Ishikawa (cell line): ENCODE data around the gene KMT2D.
A peak's percentile ranks its signal among the peaks of the same experiment; 100 is the strongest.

Experiments
- CEBPB ChIP-seq: IDR thresholded peaks from 2 replicates; pipeline ENCODE4 v1.6.1; 2012
- CREB1 ChIP-seq: IDR thresholded peaks from 2 replicates; pipeline ENCODE4 v1.6.1; 2012; ENCODE audit warnings: low read depth
- EP300 ChIP-seq: IDR thresholded peaks from 2 replicates; pipeline ENCODE4 v1.6.1; 2012; ENCODE audit warnings: borderline replicate concordance
- FOXM1 ChIP-seq: IDR thresholded peaks from 2 replicates; pipeline ENCODE4 v1.6.1; 2012; ENCODE audit warnings: low read depth, borderline replicate concordance
- NFIC ChIP-seq: IDR thresholded peaks from 2 replicates; pipeline ENCODE4 v1.6.1; 2012
- RAD21 ChIP-seq: IDR thresholded peaks from 2 replicates; pipeline ENCODE4 v1.6.1; 2012; ENCODE audit warnings: low read depth
- TAF1 ChIP-seq: IDR thresholded peaks from 2 replicates; pipeline ENCODE4 v1.6.1; 2012; ENCODE audit warnings: low read depth, mild to moderate bottlenecking
- TCF12 ChIP-seq: IDR thresholded peaks from 2 replicates; pipeline ENCODE4 v1.6.1; 2012; ENCODE audit warnings: low read depth
- YY1 ChIP-seq: IDR thresholded peaks from 2 replicates; pipeline ENCODE4 v1.6.1; 2012; ENCODE audit warnings: low read depth
- ZBTB7A ChIP-seq: IDR thresholded peaks from 2 replicates; pipeline ENCODE4 v1.6.1; 2012; ENCODE audit warnings: low read depth
- TF ChIP-seq, protein P1 (sequence below): IDR thresholded peaks from 2 replicates; pipeline ENCODE4 v1.6.1; 2012
- TF ChIP-seq, protein P2 (sequence below): IDR thresholded peaks from 2 replicates; pipeline ENCODE4 v1.6.1; 2012; ENCODE audit warnings: low read depth, mild to moderate bottlenecking

DNA sequence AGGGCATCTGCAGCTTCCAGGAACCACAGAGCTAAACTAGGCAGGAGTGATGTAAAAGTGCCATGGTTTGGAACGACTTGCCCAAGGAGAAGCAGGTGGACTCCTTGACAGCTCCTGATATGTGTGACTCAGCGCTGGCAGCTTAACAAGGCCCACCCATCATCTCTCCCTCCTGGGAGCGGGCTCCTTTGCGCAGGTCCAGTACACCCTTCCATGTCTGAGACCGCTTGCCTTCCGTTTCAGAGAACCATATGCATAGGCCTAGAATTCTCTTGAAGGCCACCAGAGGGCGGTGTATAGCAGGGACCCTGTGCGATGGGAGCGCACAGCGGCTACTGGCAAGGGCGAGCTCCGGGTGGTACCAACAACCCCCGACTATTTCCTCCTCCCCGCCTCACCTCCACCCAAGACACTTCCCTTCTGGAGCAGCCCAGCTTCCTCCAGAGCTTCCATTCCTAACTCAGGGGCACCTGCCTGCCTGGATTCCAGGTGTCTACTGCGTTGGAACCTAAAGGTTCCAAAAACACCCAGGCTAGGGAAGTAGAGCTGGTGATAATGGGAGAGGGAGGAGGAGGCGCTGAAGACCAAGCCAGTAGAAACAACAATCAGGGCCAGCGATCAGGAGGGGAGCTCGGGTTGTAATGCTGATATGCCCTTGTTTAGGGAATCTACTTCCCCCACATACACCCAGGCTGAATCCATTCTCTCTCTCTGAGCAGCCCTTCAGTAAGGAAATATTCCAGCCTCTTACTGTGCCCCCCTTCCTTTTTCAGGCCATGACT lies 27.7 kb upstream of the KMT2D start:
- TF ChIP-seq YY1: peak; percentile 73
- TF ChIP-seq NFIC: no peak
- TF ChIP-seq RAD21: peak; percentile 85
- no peak; the same call in 1 of the 2 replicates for TF ChIP-seq TCF12
- no peak for TF ChIP-seq TAF1
- TF ChIP-seq CEBPB: no peak
- no peak for TF ChIP-seq EP300
- no peak for TF ChIP-seq CREB1
- TF ChIP-seq ZBTB7A: peak; percentile 66; the same call in 1 of the 2 replicates
- TF ChIP-seq, protein P1, sequence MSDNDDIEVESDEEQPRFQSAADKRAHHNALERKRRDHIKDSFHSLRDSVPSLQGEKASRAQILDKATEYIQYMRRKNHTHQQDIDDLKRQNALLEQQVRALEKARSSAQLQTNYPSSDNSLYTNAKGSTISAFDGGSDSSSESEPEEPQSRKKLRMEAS: peak; percentile 74
- TF ChIP-seq, protein P2, sequence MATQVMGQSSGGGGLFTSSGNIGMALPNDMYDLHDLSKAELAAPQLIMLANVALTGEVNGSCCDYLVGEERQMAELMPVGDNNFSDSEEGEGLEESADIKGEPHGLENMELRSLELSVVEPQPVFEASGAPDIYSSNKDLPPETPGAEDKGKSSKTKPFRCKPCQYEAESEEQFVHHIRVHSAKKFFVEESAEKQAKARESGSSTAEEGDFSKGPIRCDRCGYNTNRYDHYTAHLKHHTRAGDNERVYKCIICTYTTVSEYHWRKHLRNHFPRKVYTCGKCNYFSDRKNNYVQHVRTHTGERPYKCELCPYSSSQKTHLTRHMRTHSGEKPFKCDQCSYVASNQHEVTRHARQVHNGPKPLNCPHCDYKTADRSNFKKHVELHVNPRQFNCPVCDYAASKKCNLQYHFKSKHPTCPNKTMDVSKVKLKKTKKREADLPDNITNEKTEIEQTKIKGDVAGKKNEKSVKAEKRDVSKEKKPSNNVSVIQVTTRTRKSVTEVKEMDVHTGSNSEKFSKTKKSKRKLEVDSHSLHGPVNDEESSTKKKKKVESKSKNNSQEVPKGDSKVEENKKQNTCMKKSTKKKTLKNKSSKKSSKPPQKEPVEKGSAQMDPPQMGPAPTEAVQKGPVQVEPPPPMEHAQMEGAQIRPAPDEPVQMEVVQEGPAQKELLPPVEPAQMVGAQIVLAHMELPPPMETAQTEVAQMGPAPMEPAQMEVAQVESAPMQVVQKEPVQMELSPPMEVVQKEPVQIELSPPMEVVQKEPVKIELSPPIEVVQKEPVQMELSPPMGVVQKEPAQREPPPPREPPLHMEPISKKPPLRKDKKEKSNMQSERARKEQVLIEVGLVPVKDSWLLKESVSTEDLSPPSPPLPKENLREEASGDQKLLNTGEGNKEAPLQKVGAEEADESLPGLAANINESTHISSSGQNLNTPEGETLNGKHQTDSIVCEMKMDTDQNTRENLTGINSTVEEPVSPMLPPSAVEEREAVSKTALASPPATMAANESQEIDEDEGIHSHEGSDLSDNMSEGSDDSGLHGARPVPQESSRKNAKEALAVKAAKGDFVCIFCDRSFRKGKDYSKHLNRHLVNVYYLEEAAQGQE: no peak
- TF ChIP-seq FOXM1: no peak
